Stimulated activated effector memory CD8-positive, alpha-beta T cell treated with anti-CD3 and anti-CD28 coated beads, Interleukin-12 subunit alpha, Interleukin-12 subunit beta, amount 100 ng/mL, for 72 hours (primary cell): ENCODE data around the gene GDF2.
A peak's percentile ranks its signal among the peaks of the same experiment; 100 is the strongest.

Experiments
- ATAC-seq: fragments of 150-1000 bp; cut with Tn5 transposase; 2 replicates; pipeline ENCODE4 v1.10.0; 2021
- DNase-seq, 2 donors: peaks; one replicate each; pipeline ENCODE4 v3.0.0; 2021 to 2022; ENCODE audit warnings: low spot score in 2 of 2
- H3K27ac Mint-ChIP-seq: one replicate; pipeline ENCODE4 v1.8.0; 2022; ENCODE audit warnings: mild to moderate bottlenecking, mixed read lengths
- H3K36me3 Mint-ChIP-seq: one replicate; pipeline ENCODE4 v1.8.0; 2022; ENCODE audit warnings: mild to moderate bottlenecking, mixed read lengths
- H3K4me1 Mint-ChIP-seq: one replicate; pipeline ENCODE4 v1.8.0; 2022; ENCODE audit warnings: mixed read lengths
- H3K4me3 Mint-ChIP-seq: one replicate; pipeline ENCODE4 v1.8.0; 2022; ENCODE audit warnings: mild to moderate bottlenecking, mixed read lengths
- H3K9me3 Mint-ChIP-seq: one replicate; pipeline ENCODE4 v1.8.0; 2022; ENCODE audit warnings: mixed read lengths

The GDF2 gene

DNA sequence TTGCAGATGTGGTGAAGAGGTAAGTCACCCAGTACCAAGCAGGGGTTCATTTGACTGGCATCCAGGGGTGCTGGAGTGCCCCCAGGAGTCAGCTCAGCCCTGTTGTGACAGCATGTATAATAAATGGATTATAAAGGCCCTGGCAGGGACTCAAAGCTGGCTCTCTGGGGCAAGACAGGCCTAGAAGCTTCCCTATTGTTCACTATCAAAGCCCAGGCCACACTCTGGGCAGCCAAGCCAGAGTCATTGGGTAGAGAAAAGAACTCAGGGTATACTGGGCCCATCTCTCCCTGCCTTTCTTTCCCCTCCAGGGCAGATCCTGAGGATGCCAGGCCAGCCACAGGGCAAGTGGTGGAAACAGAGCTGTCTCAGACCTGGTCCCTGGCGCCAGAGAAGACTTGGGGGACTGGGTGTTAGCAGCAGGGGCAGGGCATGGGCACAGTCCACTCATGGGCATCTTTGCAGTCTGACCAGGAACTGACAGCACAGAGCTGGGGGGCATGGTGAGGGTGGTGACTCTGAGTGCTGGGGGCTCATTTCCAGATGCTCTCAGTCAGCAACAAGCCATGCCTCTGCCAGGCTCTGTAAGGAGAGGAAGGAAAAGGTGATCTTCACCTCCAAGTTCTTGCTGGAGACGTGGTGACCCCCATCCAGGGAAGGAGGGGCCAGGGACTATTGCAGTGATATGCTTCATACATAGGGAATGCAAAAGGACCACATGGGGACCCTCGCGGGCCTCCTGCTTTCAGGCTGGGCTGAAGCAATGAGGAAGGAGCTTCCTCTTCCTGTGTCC is 37.6 kb downstream of the GDF2 start:
- H3K36me3 Mint-ChIP-seq, result no peaks in the 10 kb centered on the region
- H3K4me1 Mint-ChIP-seq, result no peaks in the 10 kb centered on the region
- no peak for ATAC-seq
- H3K4me3 Mint-ChIP-seq, result no peak overlapping the region
- DNase-seq, result no peak
- H3K27ac Mint-ChIP-seq, result no peak overlapping the region
- no peaks in the 10 kb centered on the region for H3K9me3 Mint-ChIP-seq

DNA sequence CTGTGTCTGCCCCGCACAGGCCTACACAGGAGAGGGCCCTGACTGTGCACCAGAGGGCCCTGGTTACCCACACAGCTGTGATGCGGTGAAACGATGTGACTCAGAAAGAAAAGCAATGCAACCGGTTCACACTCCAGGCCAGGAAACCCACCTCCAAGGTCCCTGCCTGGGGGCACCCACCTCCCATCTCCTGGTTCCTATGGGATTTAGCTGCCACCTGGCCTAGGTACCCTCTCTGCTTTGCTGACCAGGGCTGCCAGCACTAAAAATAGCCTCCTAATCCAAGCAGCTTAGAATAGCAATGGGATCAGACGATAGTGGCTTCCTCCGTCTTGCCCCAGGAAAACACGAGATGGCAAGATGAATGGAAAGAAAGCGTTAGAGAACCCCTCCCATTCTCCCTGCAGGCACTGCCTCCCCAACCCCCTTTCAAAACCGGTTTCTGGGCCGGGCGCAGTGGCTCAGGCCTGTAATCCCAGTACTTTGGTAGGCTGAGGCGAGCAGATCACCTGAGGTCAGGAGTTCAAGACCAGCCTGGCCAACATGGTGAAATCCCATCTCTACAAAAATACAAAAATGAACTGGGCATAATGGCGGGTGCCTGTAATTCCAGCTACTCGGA is 38.3 kb downstream of the GDF2 start:
- Mint-ChIP-seq H3K4me3 (no peak overlapping the region), H3K4me1 (no peaks in the 10 kb centered on the region), H3K9me3 (no peaks in the 10 kb centered on the region), H3K36me3 (no peaks in the 10 kb centered on the region), H3K27ac (no peak overlapping the region)
- DNase-seq (no peak), ATAC-seq (no peak)

DNA sequence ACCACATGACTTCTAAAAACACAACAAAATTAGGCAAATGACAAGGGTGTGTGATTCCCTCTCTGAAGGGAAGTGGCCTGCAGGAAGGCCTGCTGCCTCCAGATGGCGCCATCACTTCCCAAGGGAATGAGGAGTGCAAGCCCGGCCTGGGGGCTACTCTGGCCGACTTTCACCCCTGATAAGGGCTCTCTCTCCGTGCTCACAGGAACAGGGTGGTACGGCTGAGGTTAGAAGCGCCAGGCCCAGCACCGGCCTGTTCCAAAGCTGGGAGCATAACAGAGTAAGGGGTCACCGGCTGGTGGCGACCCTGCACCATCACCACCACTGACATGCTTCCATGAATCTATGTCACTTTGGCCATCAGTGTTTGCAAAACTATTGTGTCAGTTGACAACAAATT is 39.0 kb downstream of the GDF2 start:
- no peak for ATAC-seq

DNA sequence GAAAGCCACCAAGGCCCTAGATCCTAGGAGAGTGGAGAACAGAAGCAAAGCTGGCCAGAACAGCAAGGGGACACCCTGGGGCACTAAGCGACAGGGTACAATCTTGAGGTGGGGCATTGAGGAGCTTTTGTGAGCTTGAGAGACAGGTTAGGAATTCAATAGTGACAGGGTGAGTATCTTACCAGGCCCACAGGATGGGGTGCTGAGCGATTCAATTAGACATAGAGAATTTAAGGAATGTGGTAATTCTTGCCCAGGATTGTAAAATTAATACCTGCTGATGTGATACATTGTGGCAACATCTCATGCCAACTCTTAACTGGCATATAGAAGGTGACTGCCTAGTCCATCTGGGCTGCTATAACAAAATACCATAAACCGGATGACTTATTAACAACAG is 39.9 kb downstream of the GDF2 start:
- Mint-ChIP-seq H3K36me3 (no peaks in the 10 kb centered on the region), H3K4me1 (no peaks in the 10 kb centered on the region), H3K4me3 (no peak overlapping the region), H3K27ac (no peak overlapping the region), H3K9me3 (no peaks in the 10 kb centered on the region)
- ATAC-seq (no peak), DNase-seq (no peak)

More for the DNA sequence above, 39.0 kb downstream of the GDF2 start:
- Mint-ChIP-seq H3K9me3 (no peaks in the 10 kb centered on the region), H3K36me3 (no peaks in the 10 kb centered on the region), H3K4me3 (no peak overlapping the region), H3K27ac (no peak overlapping the region), H3K4me1 (no peaks in the 10 kb centered on the region)
- peak in 1 of 2 donors; percentile 62 for DNase-seq

GRCh38 chr10:47363781-47364180 is 41.5 kb downstream of the GDF2 start:
- Mint-ChIP-seq H3K36me3 (no peaks in the 10 kb centered on the region), H3K27ac (no peak overlapping the region), H3K4me1 (no peaks in the 10 kb centered on the region), H3K4me3 (no peak overlapping the region), H3K9me3 (no peaks in the 10 kb centered on the region)
- DNase-seq (no peak), ATAC-seq (no peak)

- Mint-ChIP-seq H3K4me1 (no peaks in the 10 kb centered on the region), H3K9me3 (no peaks in the 10 kb centered on the region), H3K36me3 (no peaks in the 10 kb centered on the region), H3K27ac (no peak overlapping the region), H3K4me3 (no peak overlapping the region)
- DNase-seq (no peak), ATAC-seq (no peak)
Observed at GRCh38 chr10:47364366-47364765, 42.1 kb downstream of the GDF2 start.

- DNase-seq (no peak), ATAC-seq (peak; percentile 6)
- Mint-ChIP-seq H3K27ac (no peak overlapping the region), H3K4me3 (no peak overlapping the region), H3K4me1 (no peaks in the 10 kb centered on the region), H3K36me3 (no peaks in the 10 kb centered on the region), H3K9me3 (no peaks in the 10 kb centered on the region)
Observed at GRCh38 chr10:47364911-47365310, 42.7 kb downstream of the GDF2 start.

GRCh38 chr10:47365431-47366180 is 43.4 kb downstream of the GDF2 start:
- no peak overlapping the region for H3K27ac Mint-ChIP-seq
- H3K4me1 Mint-ChIP-seq, result no peaks in the 10 kb centered on the region
- DNase-seq (no peak), ATAC-seq (peak; percentile 2)
- no peaks in the 10 kb centered on the region for H3K36me3 Mint-ChIP-seq
- no peak overlapping the region for H3K4me3 Mint-ChIP-seq
- H3K9me3 Mint-ChIP-seq, result no peaks in the 10 kb centered on the region

DNA sequence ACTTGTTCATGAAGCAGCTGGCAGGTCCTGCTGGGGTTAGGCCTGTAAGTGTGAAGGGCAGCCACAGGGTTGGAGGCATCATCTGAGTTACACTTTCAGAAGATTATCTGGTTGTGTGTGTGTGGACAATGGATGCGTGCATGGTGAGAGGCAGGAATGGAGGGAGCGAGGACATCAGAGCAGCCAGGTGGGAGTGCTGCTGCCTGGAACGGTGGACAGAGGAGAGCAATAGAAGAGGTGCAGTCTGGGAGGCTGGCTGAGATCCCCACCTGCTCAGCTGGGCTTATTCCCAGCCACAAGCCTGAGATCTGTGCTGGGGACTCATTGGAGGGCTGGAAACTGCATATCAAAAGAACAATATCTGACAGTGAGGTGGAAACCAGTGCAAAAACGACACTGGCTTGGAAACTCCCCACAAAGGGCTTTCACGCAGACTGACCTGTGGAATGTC is 44.0 kb downstream of the GDF2 start:
- Mint-ChIP-seq H3K36me3 (no peaks in the 10 kb centered on the region), H3K9me3 (no peaks in the 10 kb centered on the region), H3K4me1 (no peaks in the 10 kb centered on the region), H3K4me3 (no peak overlapping the region), H3K27ac (no peak overlapping the region)
- DNase-seq, result no peak
- ATAC-seq, result no peak

DNA sequence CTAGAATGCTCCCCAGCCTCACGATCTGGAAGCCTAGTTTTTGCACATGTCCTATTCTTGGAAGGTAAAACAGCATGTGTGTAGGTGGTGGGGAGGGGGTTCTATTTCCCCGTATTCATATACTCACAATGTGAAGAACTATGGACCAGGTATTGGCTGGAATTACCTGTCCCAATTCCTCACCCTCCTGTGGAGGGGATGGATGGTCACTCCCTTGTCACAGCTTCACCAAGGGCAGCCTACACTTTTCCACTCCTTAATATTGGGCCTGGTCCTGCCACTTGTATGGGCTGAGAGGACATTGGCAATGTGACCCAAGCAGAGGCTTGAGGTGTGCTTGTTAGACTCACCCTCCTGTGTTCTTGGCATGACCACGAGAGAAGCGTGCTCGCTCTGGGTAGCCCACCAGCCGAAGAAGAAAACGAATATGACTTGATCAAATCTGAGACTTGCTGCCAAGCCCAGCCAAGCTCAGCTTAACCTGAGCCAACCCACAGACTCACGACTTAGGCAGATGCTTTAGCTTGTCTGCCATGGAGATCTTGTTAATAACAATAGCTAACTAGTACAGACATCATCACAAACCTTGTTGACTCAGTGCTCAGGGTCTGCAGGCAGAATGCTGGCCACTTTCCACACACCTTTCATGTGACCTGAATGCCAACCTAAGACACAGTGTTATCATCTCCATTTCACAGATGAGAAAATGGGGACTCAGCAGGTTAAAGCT is 44.6 kb downstream of the GDF2 start:
- ATAC-seq (no peak), DNase-seq (no peak)
- H3K27ac Mint-ChIP-seq, result no peak overlapping the region
- no peaks in the 10 kb centered on the region for H3K9me3 Mint-ChIP-seq
- no peaks in the 10 kb centered on the region for H3K4me1 Mint-ChIP-seq
- H3K36me3 Mint-ChIP-seq, result no peaks in the 10 kb centered on the region
- no peak overlapping the region for H3K4me3 Mint-ChIP-seq

DNA sequence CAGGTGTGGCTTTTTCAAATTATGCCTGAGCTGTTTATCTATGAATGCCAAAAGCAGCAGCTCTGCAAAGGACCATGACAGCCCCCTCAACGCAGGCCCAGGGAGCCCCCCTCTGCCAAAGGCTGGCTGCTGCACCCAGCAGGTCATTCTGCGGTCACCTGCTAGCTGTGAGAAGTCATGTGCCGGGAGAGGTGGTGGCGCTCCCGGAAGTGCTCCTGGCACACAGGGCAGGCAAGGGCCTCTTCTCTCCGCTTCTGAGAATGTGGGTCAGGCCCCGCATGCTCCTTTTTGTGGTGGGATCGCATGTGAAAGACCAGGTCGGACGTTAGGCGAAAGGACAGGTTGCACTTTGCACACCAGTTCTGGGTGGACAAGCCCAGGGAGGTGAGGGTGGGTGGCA is 45.4 kb downstream of the GDF2 start:
- Mint-ChIP-seq H3K4me1 (no peaks in the 10 kb centered on the region), H3K4me3 (no peak overlapping the region), H3K9me3 (no peaks in the 10 kb centered on the region), H3K27ac (no peak overlapping the region), H3K36me3 (no peaks in the 10 kb centered on the region)
- no peak for ATAC-seq
- no peak for DNase-seq

GRCh38 chr10:47368431-47369180 is 46.4 kb downstream of the GDF2 start:
- no peak for DNase-seq
- H3K36me3 Mint-ChIP-seq, result no peaks in the 10 kb centered on the region
- H3K9me3 Mint-ChIP-seq, result no peaks in the 10 kb centered on the region
- no peak overlapping the region for H3K4me3 Mint-ChIP-seq
- ATAC-seq, result no peak
- no peak overlapping the region for H3K27ac Mint-ChIP-seq
- no peaks in the 10 kb centered on the region for H3K4me1 Mint-ChIP-seq

- ATAC-seq (no peak), DNase-seq (no peak)
- Mint-ChIP-seq H3K4me1 (no peaks in the 10 kb centered on the region), H3K27ac (no peak overlapping the region), H3K36me3 (no peaks in the 10 kb centered on the region), H3K9me3 (no peaks in the 10 kb centered on the region), H3K4me3 (no peak overlapping the region)
Observed at GRCh38 chr10:47369251-47369894, 47.1 kb downstream of the GDF2 start.

DNA sequence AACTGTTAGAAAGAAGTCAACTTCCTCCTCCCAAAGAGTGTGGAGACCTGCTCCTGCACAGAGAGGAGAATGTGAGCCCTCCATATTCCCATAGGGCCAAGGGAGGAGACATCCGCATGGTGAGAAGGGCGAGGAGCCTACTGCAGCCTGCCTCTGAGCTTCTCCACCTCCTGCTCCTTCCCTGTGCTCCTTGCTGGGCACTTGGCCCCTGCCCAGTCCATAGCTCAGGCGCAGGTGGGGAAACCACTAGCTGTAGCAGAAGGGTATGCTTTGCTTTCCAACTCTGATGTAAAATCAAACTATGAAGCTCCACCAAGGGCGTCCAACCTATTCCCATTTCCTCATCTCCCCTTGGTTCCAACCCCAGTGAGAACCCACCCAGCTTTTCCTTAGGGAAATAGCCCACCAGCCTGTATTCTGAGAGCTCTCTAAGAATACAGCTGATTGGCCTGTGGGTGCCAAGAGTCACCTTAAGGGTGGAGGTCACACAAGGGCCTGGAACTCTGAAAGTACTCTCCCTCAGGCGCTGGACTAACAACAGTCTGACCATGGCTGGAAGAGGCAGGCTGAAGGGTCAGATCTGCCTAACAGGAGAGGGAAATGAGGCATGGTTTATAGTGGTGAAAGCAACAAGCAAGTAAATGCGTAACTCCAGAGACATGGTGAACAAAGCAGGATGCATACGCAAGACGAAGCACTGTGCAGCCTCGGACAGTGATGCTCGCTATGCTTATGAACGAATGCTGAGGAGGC is 47.9 kb downstream of the GDF2 start:
- DNase-seq, result no peak
- H3K4me3 Mint-ChIP-seq, result no peak overlapping the region
- no peak overlapping the region for H3K27ac Mint-ChIP-seq
- H3K4me1 Mint-ChIP-seq, result no peaks in the 10 kb centered on the region
- no peaks in the 10 kb centered on the region for H3K36me3 Mint-ChIP-seq
- H3K9me3 Mint-ChIP-seq, result no peaks in the 10 kb centered on the region
- ATAC-seq, result no peak
